Measurements from ENCODE around the gene TARS3.
"Not testable (repeated sequence)": the region's sequence is repeated elsewhere in the genome, so short reads cannot be mapped to it uniquely, and the experiment has no call there.

Gene TARS3

GRCh38 chr15:101697488-101697887 lies 26.8 kb downstream of the TARS3 start:
- DNase-seq: no peak

- DNase-seq: no peak
These were observed 27.4 kb downstream of the TARS3 start for GRCh38 chr15:101696829-101697228.

GRCh38 chr15:101694261-101694660 lies 30.0 kb downstream of the TARS3 start:
- no peak for DNase-seq

- no peak for DNase-seq
These were observed 31.3 kb downstream of the TARS3 start for GRCh38 chr15:101692801-101693598.

GRCh38 chr15:101689901-101690300 lies 34.4 kb downstream of the TARS3 start:
- DNase-seq: no peak

- DNase-seq: no peak
These were observed 37.6 kb downstream of the TARS3 start for GRCh38 chr15:101686718-101687117.

- no peak for DNase-seq
These were observed 39.4 kb downstream of the TARS3 start for GRCh38 chr15:101684877-101685276.

- no peak for DNase-seq
These were observed 39.9 kb downstream of the TARS3 start for GRCh38 chr15:101684384-101684783.

- no peak for DNase-seq
These were observed 44.5 kb downstream of the TARS3 start for GRCh38 chr15:101679806-101680205.

GRCh38 chr15:101676921-101677329 lies 47.3 kb downstream of the TARS3 start:
- DNase-seq: peak; percentile 7

GRCh38 chr15:101675796-101676582 lies 48.3 kb downstream of the TARS3 start:
- DNase-seq: no peak

- no peak for DNase-seq
These were observed 49.3 kb downstream of the TARS3 start for GRCh38 chr15:101675015-101675414.

- no peak for DNase-seq
These were observed 52.0 kb downstream of the TARS3 start for GRCh38 chr15:101672298-101672697.

GRCh38 chr15:101669744-101670143 lies 54.5 kb downstream of the TARS3 start:
- no peak for DNase-seq

GRCh38 chr15:101667881-101668280 lies 56.4 kb downstream of the TARS3 start:
- DNase-seq: no peak

GRCh38 chr15:101664303-101664913 lies 59.9 kb downstream of the TARS3 start:
- DNase-seq: no peak

GRCh38 chr15:101662203-101662602 lies 62.1 kb downstream of the TARS3 start:
- DNase-seq: no peak

- no peak for DNase-seq
These were observed 64.3 kb downstream of the TARS3 start for GRCh38 chr15:101660005-101660404.

- DNase-seq: peak; percentile 68
These were observed 66.1 kb downstream of the TARS3 start for GRCh38 chr15:101657968-101658784.

GRCh38 chr15:101657171-101657570 lies 67.1 kb downstream of the TARS3 start:
- no peak for DNase-seq

GRCh38 chr15:101654624-101655337 lies 69.5 kb downstream of the TARS3 start:
- DNase-seq: not testable (repeated sequence)

GRCh38 chr15:101654171-101654570 lies 70.1 kb downstream of the TARS3 start:
- no peak for DNase-seq
